ENCODE measurements around the gene MATN1. TPM values are rescaled to one million over a fixed set of nuclear protein-coding genes. Genes with fewer than 3 reads are reported as not detected.

The MATN1 gene
- total and polyA plus RNA-seq, 2 of the 4 experiments (the other 2 are of a cell fraction), result 0.27 TPM; not detected in 1

DNA sequence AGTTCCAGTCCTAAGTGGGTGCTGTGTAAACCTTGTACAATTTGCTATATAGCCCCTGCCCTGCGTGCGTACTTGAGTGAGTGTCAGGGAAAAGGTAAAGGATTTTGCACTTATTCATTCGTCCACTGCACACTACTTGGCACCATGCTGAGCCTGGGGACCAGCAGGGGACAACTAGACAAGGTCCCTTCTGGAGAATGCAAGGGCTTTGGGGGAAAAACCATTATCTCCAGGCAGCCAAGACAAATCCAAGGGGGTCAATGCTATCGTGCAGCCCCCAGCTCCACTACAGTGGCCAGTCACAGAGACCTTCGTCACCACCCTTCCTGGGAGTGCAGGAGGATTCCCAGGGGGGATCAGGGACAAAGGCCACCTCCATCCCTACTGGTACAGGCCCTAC lies 39.7 kb downstream of the MATN1 start:
- Histone ChIP-seq H2BK5ac (ENCODE audit: low read depth, low read length, poor library complexity, severe bottlenecking) (no peak overlapping the region), H3K9ac (ENCODE audit: low read depth, low read length) (no peak overlapping the region), H3K23ac (ENCODE audit: low read depth, low read length) (no peak overlapping the region), H2AK9ac (replicated peaks; ENCODE audit: low read depth, low read length, poor library complexity) (no peak overlapping the region), H4K8ac (ENCODE audit: low read depth in 2 of 2, low read length in 2 of 2) (no peak overlapping the region), H2BK15ac (ENCODE audit: low read depth, low read length) (no peak overlapping the region), H2BK120ac (ENCODE audit: low read depth, low read length) (no peak overlapping the region), H4K20me1 (ENCODE audit: insufficient read depth, low read length) (no peaks in the 10 kb centered on the region), H3K9me1 (ENCODE audit: insufficient read depth, low read length) (no peaks in the 10 kb centered on the region), H2BK20ac (ENCODE audit: low read depth, low read length) (no peak overlapping the region), H3K4me2 (ENCODE audit: low read depth, low read length) (no peak overlapping the region), H2AFZ (replicated peaks; ENCODE audit: low read length, poor library complexity) (no peak overlapping the region), H3K56ac (ENCODE audit: extremely low read depth, insufficient read depth, low read length) (no peak overlapping the region), H2AK5ac (ENCODE audit: low read depth, low read length) (no peak overlapping the region), H3K4ac (ENCODE audit: low read depth, low read length) (no peak overlapping the region), H3K27me3 (ENCODE audit: control insufficient read depth, insufficient read depth, low read length) (peaks cover 57% of the 10 kb centered on the region), H3K27ac (ENCODE audit: insufficient read depth, low read length) (no peak overlapping the region), H3K4me3 (ENCODE audit: insufficient read depth, low read depth, low read length) (no peak overlapping the region), H3K18ac (ENCODE audit: low read depth, low read length) (no peak overlapping the region), H4K91ac (ENCODE audit: insufficient read depth, low read depth, low read length) (no peak overlapping the region), H3K79me1 (ENCODE audit: low read depth in 1 of 2, low read length in 2 of 2) (no peaks in the 10 kb centered on the region), H3K14ac (replicated peaks; ENCODE audit: low read depth, low read length) (no peak overlapping the region), H3K4me1 (ENCODE audit: control insufficient read depth, insufficient read depth, low read length) (no peaks in the 10 kb centered on the region), H4K5ac (ENCODE audit: low read depth, low read length) (no peak overlapping the region), H3K36me3 (ENCODE audit: control insufficient read depth, insufficient read depth, low read length) (no peaks in the 10 kb centered on the region), H3K9me3 (ENCODE audit: control insufficient read depth, insufficient read depth, low read length) (peaks cover 3% of the 10 kb centered on the region; the same call in 1 of the 2 replicates)
- ChIA-PET POLR2A (ENCODE audit: unreplicated experiment) (no interaction called here), CTCF (no interaction called here)
- ATAC-seq (ENCODE audit: low read depth), result no peak
- dilution Hi-C loops (cut with HindIII; ENCODE audit: low sequenced_read_pairs, unreplicated experiment) (no loop called here), intact Hi-C loops (cut with micrococcal nuclease) (no loop called here), in situ Hi-C loops (cut with MboI; ENCODE audit: low sequenced_read_pairs) (no loop called here)
- no CpG with 5 or more reads among the region's 5 CpGs for WGBS, 2 experiments (ENCODE audit: extremely low coverage in 2 of 2, insufficient read length in 1 of 2)
- DNase-seq, result no peak
- no peak for TF ChIP-seq SMC3 (IDR thresholded peaks at IDR 0.05; ENCODE audit: low read depth, low read length)
- TF ChIP-seq NFE2L2 (IDR thresholded peaks at IDR 0.05; ENCODE audit: low read depth, low read length), result no peak
- TF ChIP-seq RCOR1 (IDR thresholded peaks at IDR 0.05; ENCODE audit: insufficient replicate concordance, low read length), result no peak
- TF ChIP-seq MAFK (IDR thresholded peaks at IDR 0.05; ENCODE audit: low read depth, low read length), result no peak
- no peak for TF ChIP-seq BHLHE40 (IDR thresholded peaks at IDR 0.05; ENCODE audit: low read depth, low read length)
- TF ChIP-seq CEBPB (IDR thresholded peaks at IDR 0.05; ENCODE audit: low read depth, low read length), result no peak
- no peak for TF ChIP-seq MAZ (IDR thresholded peaks at IDR 0.05; ENCODE audit: borderline replicate concordance, low read depth, low read length)
- TF ChIP-seq, protein P1, sequence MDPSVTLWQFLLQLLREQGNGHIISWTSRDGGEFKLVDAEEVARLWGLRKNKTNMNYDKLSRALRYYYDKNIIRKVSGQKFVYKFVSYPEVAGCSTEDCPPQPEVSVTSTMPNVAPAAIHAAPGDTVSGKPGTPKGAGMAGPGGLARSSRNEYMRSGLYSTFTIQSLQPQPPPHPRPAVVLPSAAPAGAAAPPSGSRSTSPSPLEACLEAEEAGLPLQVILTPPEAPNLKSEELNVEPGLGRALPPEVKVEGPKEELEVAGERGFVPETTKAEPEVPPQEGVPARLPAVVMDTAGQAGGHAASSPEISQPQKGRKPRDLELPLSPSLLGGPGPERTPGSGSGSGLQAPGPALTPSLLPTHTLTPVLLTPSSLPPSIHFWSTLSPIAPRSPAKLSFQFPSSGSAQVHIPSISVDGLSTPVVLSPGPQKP (IDR thresholded peaks at IDR 0.05; ENCODE audit: borderline replicate concordance, low read depth, low read length), result no peak
- TF ChIP-seq, protein P2, sequence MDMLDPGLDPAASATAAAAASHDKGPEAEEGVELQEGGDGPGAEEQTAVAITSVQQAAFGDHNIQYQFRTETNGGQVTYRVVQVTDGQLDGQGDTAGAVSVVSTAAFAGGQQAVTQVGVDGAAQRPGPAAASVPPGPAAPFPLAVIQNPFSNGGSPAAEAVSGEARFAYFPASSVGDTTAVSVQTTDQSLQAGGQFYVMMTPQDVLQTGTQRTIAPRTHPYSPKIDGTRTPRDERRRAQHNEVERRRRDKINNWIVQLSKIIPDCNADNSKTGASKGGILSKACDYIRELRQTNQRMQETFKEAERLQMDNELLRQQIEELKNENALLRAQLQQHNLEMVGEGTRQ (IDR thresholded peaks at IDR 0.05; ENCODE audit: low read depth, low read length), result no peak
- no peak for TF ChIP-seq CHD1 (IDR thresholded peaks at IDR 0.05; ENCODE audit: low read depth, low read length)
- TF ChIP-seq MXI1 (IDR thresholded peaks at IDR 0.05; ENCODE audit: borderline replicate concordance, low read depth, low read length), result no peak
- no peak for TF ChIP-seq RFX5 (IDR thresholded peaks at IDR 0.05; ENCODE audit: low read depth, low read length)
- no peak for TF ChIP-seq RAD21 (IDR thresholded peaks at IDR 0.05; ENCODE audit: low read length)
- TF ChIP-seq POLR2A (IDR thresholded peaks at IDR 0.05; ENCODE audit: low read depth, low read length), result no peak
- TF ChIP-seq FOS (IDR thresholded peaks at IDR 0.05; ENCODE audit: low read depth, low read length), result no peak
- TF ChIP-seq, protein P3, sequence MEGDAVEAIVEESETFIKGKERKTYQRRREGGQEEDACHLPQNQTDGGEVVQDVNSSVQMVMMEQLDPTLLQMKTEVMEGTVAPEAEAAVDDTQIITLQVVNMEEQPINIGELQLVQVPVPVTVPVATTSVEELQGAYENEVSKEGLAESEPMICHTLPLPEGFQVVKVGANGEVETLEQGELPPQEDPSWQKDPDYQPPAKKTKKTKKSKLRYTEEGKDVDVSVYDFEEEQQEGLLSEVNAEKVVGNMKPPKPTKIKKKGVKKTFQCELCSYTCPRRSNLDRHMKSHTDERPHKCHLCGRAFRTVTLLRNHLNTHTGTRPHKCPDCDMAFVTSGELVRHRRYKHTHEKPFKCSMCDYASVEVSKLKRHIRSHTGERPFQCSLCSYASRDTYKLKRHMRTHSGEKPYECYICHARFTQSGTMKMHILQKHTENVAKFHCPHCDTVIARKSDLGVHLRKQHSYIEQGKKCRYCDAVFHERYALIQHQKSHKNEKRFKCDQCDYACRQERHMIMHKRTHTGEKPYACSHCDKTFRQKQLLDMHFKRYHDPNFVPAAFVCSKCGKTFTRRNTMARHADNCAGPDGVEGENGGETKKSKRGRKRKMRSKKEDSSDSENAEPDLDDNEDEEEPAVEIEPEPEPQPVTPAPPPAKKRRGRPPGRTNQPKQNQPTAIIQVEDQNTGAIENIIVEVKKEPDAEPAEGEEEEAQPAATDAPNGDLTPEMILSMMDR (conservative IDR thresholded peaks at IDR 0.05; ENCODE audit: low read depth, low read length), result no peak
- BruUV-seq (replicated peaks), result no TSS peak

All from IMR-90 (cell line).